Activated T-helper 1 cell treated with anti-CD3 and anti-CD28 coated beads, Interleukin-12 subunit alpha, Interleukin-12 subunit beta, Interleukin-2, Interleukin-4 antibody, amounts not matched to agents 30 ng/mL and 10 ng/mL and 1 ng/mL, durations not matched to agents 14 hours and 24 hours and 36 hours (primary cell): ENCODE results near the gene MAPK9. TPM values are rescaled to one million over a fixed set of nuclear protein-coding genes. Genes with fewer than 3 reads are reported as not detected.

Experiments
- DNase-seq: peaks from one replicate; pipeline ENCODE4 v3.0.0; 2021; ENCODE audit warnings: low spot score
- H3K27ac Mint-ChIP-seq: one replicate; pipeline ENCODE4 v1.8.0; 2021; ENCODE audit warnings: mild to moderate bottlenecking, mixed read lengths
- H3K27me3 Mint-ChIP-seq: one replicate; pipeline ENCODE4 v1.8.0; 2022; ENCODE audit warnings: mild to moderate bottlenecking, moderate library complexity, mixed read lengths; ENCODE audit not compliant: insufficient read depth
- H3K36me3 Mint-ChIP-seq: one replicate; pipeline ENCODE4 v1.8.0; 2021; ENCODE audit warnings: low read depth, mixed read lengths
- H3K4me1 Mint-ChIP-seq: one replicate; pipeline ENCODE4 v1.8.0; 2021; ENCODE audit warnings: low read depth, mixed read lengths
- H3K4me3 Mint-ChIP-seq: one replicate; pipeline ENCODE4 v1.8.0; 2021; ENCODE audit warnings: mild to moderate bottlenecking, moderate library complexity, mixed read lengths
- H3K9me3 Mint-ChIP-seq: one replicate; pipeline ENCODE4 v1.8.0; 2021; ENCODE audit warnings: mixed read lengths
- intact Hi-C: fragments of 100-400 bp; cut with micrococcal nuclease; formaldehyde crosslinking; loops from one replicate; pipeline ENCODE4 v1.15.1; 2024
- total RNA-seq: library from RNA; stranded (reverse); gene quantifications from 2 replicates; pipeline ENCODE4 v1.2.3, GENCODE V29; 2022

MAPK9 gene
- total RNA-seq, 1 donor from 2014 or later, result 39.8 TPM

GRCh38 chr5:180316586-180316985 is 24.7 kb upstream of the MAPK9 start:
- no peaks in the 10 kb centered on the region for H3K36me3 Mint-ChIP-seq
- H3K27me3 Mint-ChIP-seq, result no peaks in the 10 kb centered on the region
- no peak overlapping the region for H3K27ac Mint-ChIP-seq
- intact Hi-C loops, result no loop called here
- H3K4me1 Mint-ChIP-seq, result no peaks in the 10 kb centered on the region
- no peak for DNase-seq
- H3K4me3 Mint-ChIP-seq, result no peak overlapping the region
- no peaks in the 10 kb centered on the region for H3K9me3 Mint-ChIP-seq

GRCh38 chr5:180315762-180316212 is 23.9 kb upstream of the MAPK9 start:
- H3K36me3 Mint-ChIP-seq, result no peaks in the 10 kb centered on the region
- H3K4me3 Mint-ChIP-seq, result no peak overlapping the region
- no peaks in the 10 kb centered on the region for H3K27me3 Mint-ChIP-seq
- intact Hi-C loops, result loop anchor here (1.0 kb wide), 2 partner anchors 22 to 188 kb away; no protein-coding TSS in a partner anchor
- no peaks in the 10 kb centered on the region for H3K4me1 Mint-ChIP-seq
- peak; percentile 55 for DNase-seq
- H3K9me3 Mint-ChIP-seq, result no peaks in the 10 kb centered on the region
- no peak overlapping the region for H3K27ac Mint-ChIP-seq

GRCh38 chr5:180313677-180314505 is 22.0 kb upstream of the MAPK9 start:
- H3K27me3 Mint-ChIP-seq, result no peaks in the 10 kb centered on the region
- no peaks in the 10 kb centered on the region for H3K4me1 Mint-ChIP-seq
- H3K27ac Mint-ChIP-seq, result no peak overlapping the region
- H3K36me3 Mint-ChIP-seq, result no peaks in the 10 kb centered on the region
- DNase-seq, result no peak
- no peaks in the 10 kb centered on the region for H3K9me3 Mint-ChIP-seq
- H3K4me3 Mint-ChIP-seq, result no peak overlapping the region
- intact Hi-C loops, result no loop called here

GRCh38 chr5:180311216-180311615 is 19.3 kb upstream of the MAPK9 start:
- no peak for DNase-seq
- intact Hi-C loops, result no loop called here
- Mint-ChIP-seq H3K4me3 (no peak overlapping the region), H3K27me3 (no peaks in the 10 kb centered on the region), H3K27ac (no peak overlapping the region), H3K4me1 (no peaks in the 10 kb centered on the region), H3K36me3 (no peaks in the 10 kb centered on the region), H3K9me3 (no peaks in the 10 kb centered on the region)

GRCh38 chr5:180306796-180307195 is 14.9 kb upstream of the MAPK9 start:
- Mint-ChIP-seq H3K9me3 (no peaks in the 10 kb centered on the region), H3K36me3 (no peaks in the 10 kb centered on the region), H3K4me3 (no peak overlapping the region), H3K27ac (no peak overlapping the region), H3K4me1 (no peaks in the 10 kb centered on the region), H3K27me3 (no peaks in the 10 kb centered on the region)
- intact Hi-C loops, result no loop called here
- no peak for DNase-seq

- DNase-seq, result no peak
- H3K27me3 Mint-ChIP-seq, result no peaks in the 10 kb centered on the region
- no peak overlapping the region for H3K4me3 Mint-ChIP-seq
- no peaks in the 10 kb centered on the region for H3K4me1 Mint-ChIP-seq
- H3K36me3 Mint-ChIP-seq, result no peaks in the 10 kb centered on the region
- H3K27ac Mint-ChIP-seq, result no peak overlapping the region
- intact Hi-C loops, result no loop called here
- no peaks in the 10 kb centered on the region for H3K9me3 Mint-ChIP-seq
These were observed 13.6 kb upstream of the MAPK9 start for GRCh38 chr5:180305481-180305880.

- no peak overlapping the region for H3K4me3 Mint-ChIP-seq
- H3K4me1 Mint-ChIP-seq, result no peaks in the 10 kb centered on the region
- H3K36me3 Mint-ChIP-seq, result no peaks in the 10 kb centered on the region
- no peak overlapping the region for H3K27ac Mint-ChIP-seq
- H3K27me3 Mint-ChIP-seq, result no peaks in the 10 kb centered on the region
- intact Hi-C loops, result no loop called here
- H3K9me3 Mint-ChIP-seq, result no peaks in the 10 kb centered on the region
- no peak for DNase-seq
These were observed 12.8 kb upstream of the MAPK9 start for GRCh38 chr5:180304431-180305375.

GRCh38 chr5:180304016-180304292 is 12.1 kb upstream of the MAPK9 start:
- H3K27me3 Mint-ChIP-seq, result no peaks in the 10 kb centered on the region
- intact Hi-C loops, result no loop called here
- H3K27ac Mint-ChIP-seq, result no peak overlapping the region
- no peaks in the 10 kb centered on the region for H3K9me3 Mint-ChIP-seq
- no peaks in the 10 kb centered on the region for H3K36me3 Mint-ChIP-seq
- DNase-seq, result no peak
- H3K4me3 Mint-ChIP-seq, result no peak overlapping the region
- H3K4me1 Mint-ChIP-seq, result no peaks in the 10 kb centered on the region

GRCh38 chr5:180303226-180304015 is 11.5 kb upstream of the MAPK9 start:
- H3K27me3 Mint-ChIP-seq, result no peaks in the 10 kb centered on the region
- DNase-seq, result no peak
- no peak overlapping the region for H3K4me3 Mint-ChIP-seq
- H3K4me1 Mint-ChIP-seq, result no peaks in the 10 kb centered on the region
- H3K27ac Mint-ChIP-seq, result no peak overlapping the region
- intact Hi-C loops, result no loop called here
- no peaks in the 10 kb centered on the region for H3K36me3 Mint-ChIP-seq
- no peaks in the 10 kb centered on the region for H3K9me3 Mint-ChIP-seq

- no peak overlapping the region for H3K27ac Mint-ChIP-seq
- intact Hi-C loops, result no loop called here
These were observed 10.4 kb upstream of the MAPK9 start for GRCh38 chr5:180302256-180302655.

GRCh38 chr5:180301253-180301652 is 9.4 kb upstream of the MAPK9 start:
- intact Hi-C loops, result no loop called here
- H3K9me3 Mint-ChIP-seq, result no peaks in the 10 kb centered on the region
- no peaks in the 10 kb centered on the region for H3K36me3 Mint-ChIP-seq
- H3K4me1 Mint-ChIP-seq, result no peaks in the 10 kb centered on the region
- H3K27me3 Mint-ChIP-seq, result no peaks in the 10 kb centered on the region
- no peak overlapping the region for H3K27ac Mint-ChIP-seq
- no peak for DNase-seq
- no peak overlapping the region for H3K4me3 Mint-ChIP-seq

More at GRCh38 chr5:180302256-180302655, 10.4 kb upstream of the MAPK9 start:
- no peak for DNase-seq
- H3K4me1 Mint-ChIP-seq, result no peaks in the 10 kb centered on the region
- no peak overlapping the region for H3K4me3 Mint-ChIP-seq
- no peaks in the 10 kb centered on the region for H3K36me3 Mint-ChIP-seq
- H3K9me3 Mint-ChIP-seq, result no peaks in the 10 kb centered on the region
- no peaks in the 10 kb centered on the region for H3K27me3 Mint-ChIP-seq

- Mint-ChIP-seq H3K27me3 (no peaks in the 10 kb centered on the region), H3K9me3 (no peaks in the 10 kb centered on the region), H3K4me3 (no peak overlapping the region), H3K4me1 (no peaks in the 10 kb centered on the region), H3K36me3 (no peaks in the 10 kb centered on the region), H3K27ac (no peak overlapping the region)
- no peak for DNase-seq
- intact Hi-C loops, result loop anchor here (10.0 kb wide), 3 partner anchors 605 to 945 kb away; partner anchors contain the start of genes CANX, RACK1 and RUFY1
These were observed 7.6 kb upstream of the MAPK9 start for GRCh38 chr5:180299526-180299925.
